Ishikawa (cell line): ENCODE data around the gene TBC1D21.

Experiments
- EP300 ChIP-seq: IDR thresholded peaks from 2 replicates; pipeline ENCODE4 v1.6.1; 2012; ENCODE audit warnings: borderline replicate concordance
- FOXM1 ChIP-seq: IDR thresholded peaks from 2 replicates; pipeline ENCODE4 v1.6.1; 2012; ENCODE audit warnings: low read depth, borderline replicate concordance
- RAD21 ChIP-seq: IDR thresholded peaks from 2 replicates; pipeline ENCODE4 v1.6.1; 2012; ENCODE audit warnings: low read depth
- TEAD4 ChIP-seq: IDR thresholded peaks from 2 replicates; pipeline ENCODE4 v1.6.1; 2012

DNA sequence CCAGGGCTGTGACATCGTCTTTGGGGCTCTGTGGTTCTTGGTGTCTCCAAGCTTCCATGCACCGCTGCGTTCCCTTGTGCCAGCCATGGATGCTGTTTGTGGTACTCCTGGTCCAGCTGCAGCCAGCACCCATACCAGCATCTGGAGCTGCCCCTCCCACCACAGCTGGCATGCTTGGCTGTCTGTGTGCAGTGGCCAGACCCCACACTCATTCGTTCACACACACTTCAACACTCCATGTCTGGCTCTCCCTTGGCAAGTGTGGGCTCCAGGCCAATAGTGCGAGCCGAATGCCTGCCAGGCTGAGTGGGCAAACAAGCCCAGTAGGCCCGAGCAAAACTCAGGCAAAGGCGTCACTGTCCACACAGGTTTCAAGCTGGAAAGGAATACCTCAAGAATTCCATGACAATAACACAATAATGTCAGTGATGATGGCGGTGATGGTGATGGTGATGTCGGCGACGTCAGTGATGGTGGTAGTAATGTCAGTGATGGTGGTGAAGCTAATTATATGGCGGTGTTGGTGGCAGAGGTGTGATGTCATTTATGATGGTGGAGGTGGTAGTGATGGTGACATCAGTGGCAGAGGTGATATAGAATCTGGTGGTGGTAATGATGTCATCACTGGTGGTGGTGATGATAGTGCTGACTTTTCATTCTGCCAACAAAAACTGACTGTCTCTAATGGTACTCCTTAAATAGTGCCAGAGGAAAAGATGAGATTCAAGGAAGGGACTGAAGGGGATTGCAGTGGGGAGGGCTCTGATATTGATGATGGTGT lies 19.3 kb downstream of the TBC1D21 start:
- TF ChIP-seq EP300 (no peak), RAD21 (no peak), FOXM1 (no peak), TEAD4 (no peak)
